WTC11 (cell line): ENCODE data around the gene PRRC2A. TPM values are rescaled to one million over a fixed set of nuclear protein-coding genes. Genes with fewer than 3 reads are reported as not detected.

Experiments used
- ATAC-seq: fragments of 200-7000 bp; cut with Tn5 transposase; 2 replicates; pipeline ENCODE4 v1.10.0; 2021; ENCODE audit warnings: mild to moderate bottlenecking, moderate library complexity
- CTCF ChIA-PET: fragments of 300-600 bp; sonication (Branson Sonifier 250); formaldehyde crosslinking; loops from one replicate; lab custom pipeline; 2021; ENCODE audit warnings: antibody characterized with exemption; lab: Charles Lee
- POLR2A ChIA-PET: fragments of 350-600 bp; sonication (Branson Sonifier 250); formaldehyde crosslinking; loops from one replicate; lab custom pipeline; 2021; ENCODE audit warnings: antibody characterized with exemption; lab: Charles Lee
- DNase-seq: peaks from one replicate; pipeline ENCODE4 v3.0.0; 2021; ENCODE audit warnings: low spot score
- H3K27ac Mint-ChIP-seq: 2 replicates; pipeline ENCODE4 v1.8.0; 2021; ENCODE audit warnings: mixed read lengths
- H3K27me3 Mint-ChIP-seq: 2 replicates; pipeline ENCODE4 v1.8.0; 2021; ENCODE audit warnings: low read depth, mild to moderate bottlenecking, moderate library complexity, mixed read lengths
- H3K36me3 Mint-ChIP-seq: 2 replicates; pipeline ENCODE4 v1.8.0; 2021; ENCODE audit warnings: mixed read lengths
- H3K4me1 Mint-ChIP-seq: 2 replicates; pipeline ENCODE4 v1.8.0; 2022; ENCODE audit warnings: mixed read lengths
- H3K4me3 Mint-ChIP-seq: 2 replicates; pipeline ENCODE4 v1.8.0; 2021; ENCODE audit warnings: mild to moderate bottlenecking, moderate library complexity, mixed read lengths
- H3K9me3 Mint-ChIP-seq: 2 replicates; pipeline ENCODE4 v1.8.0; 2021; ENCODE audit warnings: mixed read lengths
- AFF4 ChIP-seq: sonication (generic); formaldehyde crosslinking; IDR thresholded peaks from 2 replicates; pipeline ENCODE4 v1.8.1; 2023; ENCODE audit warnings: mild to moderate bottlenecking, missing genetic modification reagents, borderline replicate concordance
- ATF3 ChIP-seq: sonication (generic); formaldehyde crosslinking; conservative IDR thresholded peaks from 2 replicates; pipeline ENCODE4 v1.8.1; 2022; ENCODE audit warnings: mild to moderate bottlenecking, missing genetic modification reagents
- E2F1 ChIP-seq: sonication (generic); formaldehyde crosslinking; IDR thresholded peaks from 2 replicates; pipeline ENCODE4 v1.8.0; 2022; ENCODE audit warnings: mild to moderate bottlenecking, missing genetic modification reagents
- FOXP1 ChIP-seq: sonication (generic); formaldehyde crosslinking; IDR thresholded peaks from 2 replicates; pipeline ENCODE4 v1.8.0; 2022; ENCODE audit warnings: missing genetic modification reagents, mild to moderate bottlenecking, moderate library complexity, borderline replicate concordance
- GTF2I ChIP-seq: fragments of 250-450 bp; sonication (Bioruptor Pico); conservative IDR thresholded peaks from 2 replicates; pipeline ENCODE4 v1.4.0; 2021; ENCODE audit warnings: mild to moderate bottlenecking
- HMGXB4 ChIP-seq: sonication (generic); formaldehyde crosslinking; IDR thresholded peaks from 2 replicates; pipeline ENCODE4 v1.8.1; 2023; ENCODE audit warnings: mild to moderate bottlenecking, moderate library complexity, missing genetic modification reagents
- IRF1 ChIP-seq: sonication (generic); formaldehyde crosslinking; IDR thresholded peaks from 2 replicates; pipeline ENCODE4 v1.8.0; 2023; ENCODE audit warnings: missing genetic modification reagents
- JAZF1 ChIP-seq: fragments of 250-450 bp; sonication (Bioruptor Pico); IDR thresholded peaks from 2 replicates; pipeline ENCODE4 v1.9.0; 2021; ENCODE audit warnings: moderate library complexity, mild to moderate bottlenecking, inconsistent platforms
- MLX ChIP-seq: sonication (generic); formaldehyde crosslinking; IDR thresholded peaks from 2 replicates; pipeline ENCODE4 v1.8.1; 2023; ENCODE audit warnings: mild to moderate bottlenecking, missing genetic modification reagents, moderate library complexity
- TCF7 ChIP-seq: sonication (generic); formaldehyde crosslinking; IDR thresholded peaks from 2 replicates; pipeline ENCODE4 v1.8.0; 2022; ENCODE audit warnings: mild to moderate bottlenecking, low read depth, missing genetic modification reagents, moderate library complexity
- TEAD4 ChIP-seq: sonication (generic); formaldehyde crosslinking; IDR thresholded peaks from 2 replicates; pipeline ENCODE4 v1.8.0; 2022; ENCODE audit warnings: mild to moderate bottlenecking, missing genetic modification reagents
- ZMAT4 ChIP-seq: fragments of 250-450 bp; sonication (Bioruptor Pico); IDR thresholded peaks from 2 replicates; pipeline ENCODE4 v1.9.0; 2021; ENCODE audit warnings: mild to moderate bottlenecking
- ZNF121 ChIP-seq: sonication (generic); formaldehyde crosslinking; IDR thresholded peaks from 2 replicates; pipeline ENCODE4 v1.8.0; 2023; ENCODE audit warnings: missing genetic modification reagents
- ZNF219 ChIP-seq: sonication (generic); formaldehyde crosslinking; IDR thresholded peaks from 2 replicates; pipeline ENCODE4 v1.8.0; 2023; ENCODE audit warnings: missing genetic modification reagents, mild to moderate bottlenecking, borderline replicate concordance
- ZSCAN18 ChIP-seq: fragments of 250-450 bp; sonication (Bioruptor Pico); IDR thresholded peaks from 2 replicates; pipeline ENCODE4 v2.1.2; 2022; ENCODE audit warnings: mild to moderate bottlenecking, moderate library complexity
- total RNA-seq: library from RNA; stranded (reverse); gene quantifications from 3 replicates; pipeline ENCODE4 v1.2.3, GENCODE V29; 2021

Gene PRRC2A
- total RNA-seq, 1 experiment from 2014 or later = 372 TPM

GRCh38 chr6:31573239-31574105 lies 47.0 kb upstream of the PRRC2A start:
- peaks cover 24% of the 10 kb centered on the region for H3K27me3 Mint-ChIP-seq
- TF ChIP-seq AFF4 (no peak), FOXP1 (no peak), ATF3 (CRISPR knock-in tag) (no peak), MLX (CRISPR knock-in tag) (no peak), E2F1 (no peak)
- ChIA-PET POLR2A (no interaction called here), CTCF (interaction anchor here (0.8 to 15.1 kb wide), 10 partner anchors 9 to 76 kb away, joined by 3 to 293 read pairs (median 4); partner anchors contain the start of genes ATP6V1G2, LST1, NCR3 and NFKBIL1)
- H3K36me3 Mint-ChIP-seq = no peaks in the 10 kb centered on the region
- H3K9me3 Mint-ChIP-seq = no peaks in the 10 kb centered on the region
- ATAC-seq (no peak), DNase-seq (no peak)
- H3K27ac Mint-ChIP-seq = peak overlapping the region; percentile 67; the same call in 1 of the 2 replicates
- peaks cover 17% of the 10 kb centered on the region for H3K4me1 Mint-ChIP-seq
- H3K4me3 Mint-ChIP-seq = no peak overlapping the region

GRCh38 chr6:31574106-31575061 lies 46.1 kb upstream of the PRRC2A start:
- TF ChIP-seq TCF7 (CRISPR knock-in tag) (no peak), GTF2I (CRISPR knock-in tag) (no peak), JAZF1 (CRISPR knock-in tag) (no peak), IRF1 (CRISPR knock-in tag) (no peak)
- ATAC-seq (peak; percentile 59), DNase-seq (no peak)
- no peak overlapping the region for H3K4me3 Mint-ChIP-seq
- H3K4me1 Mint-ChIP-seq = peaks cover 21% of the 10 kb centered on the region
- ChIA-PET POLR2A (no interaction called here), CTCF (interaction anchor here (0.6 to 15.1 kb wide), 13 partner anchors 8 to 132 kb away, joined by 3 to 293 read pairs (median 3); partner anchors contain the start of genes ATP6V1G2, LST1, LTB and NCR3)
- H3K9me3 Mint-ChIP-seq = no peaks in the 10 kb centered on the region
- no peaks in the 10 kb centered on the region for H3K36me3 Mint-ChIP-seq
- no peak overlapping the region for H3K27ac Mint-ChIP-seq
- H3K27me3 Mint-ChIP-seq = peaks cover 32% of the 10 kb centered on the region

- Mint-ChIP-seq H3K9me3 (no peaks in the 10 kb centered on the region), H3K4me3 (no peak within 1 kb of the TSS), H3K4me1 (peaks cover 29% of the 10 kb centered on the region), H3K36me3 (no peaks in the 10 kb centered on the region), H3K27ac (no peak within 1 kb of the TSS), H3K27me3 (peaks cover 40% of the 10 kb centered on the region)
- ChIA-PET CTCF (interaction anchor here (0.6 to 15.1 kb wide), 7 partner anchors 10 to 133 kb away, joined by 3 to 293 read pairs (median 21); partner anchors contain the start of genes ATP6V1G2, LST1, NCR3 and NFKBIL1), POLR2A (interaction anchor here (1.1 kb wide), 1 partner anchor 29 kb away, joined by 3 read pairs; the partner anchor contains the start of gene ATP6V1G2)
- no peak for ATAC-seq
- DNase-seq = no peak
- no peak for TF ChIP-seq ZNF219
- no peak for TF ChIP-seq MLX (CRISPR knock-in tag)
- TF ChIP-seq ZSCAN18 (CRISPR knock-in tag) = no peak
- no peak for TF ChIP-seq ZMAT4 (CRISPR knock-in tag)
- no peak for TF ChIP-seq TEAD4
- no peak for TF ChIP-seq ZNF121 (CRISPR knock-in tag)
- no peak for TF ChIP-seq HMGXB4
Measured at GRCh38 chr6:31575335-31575901, 45.1 kb upstream of the PRRC2A start, which contains the start of gene TNF. TNF (plus strand) TSS chr6:31575565; CDS start chr6:31575742, 177 bp downstream.
